ENCODE measurements around the gene PRRG1. TPM values are rescaled to one million over a fixed set of nuclear protein-coding genes. Genes with fewer than 3 reads are reported as not detected.

PRRG1 gene
- total and polyA plus RNA-seq, 9 donors: 8.3 to 15.6 (median 12.3) TPM

DNA sequence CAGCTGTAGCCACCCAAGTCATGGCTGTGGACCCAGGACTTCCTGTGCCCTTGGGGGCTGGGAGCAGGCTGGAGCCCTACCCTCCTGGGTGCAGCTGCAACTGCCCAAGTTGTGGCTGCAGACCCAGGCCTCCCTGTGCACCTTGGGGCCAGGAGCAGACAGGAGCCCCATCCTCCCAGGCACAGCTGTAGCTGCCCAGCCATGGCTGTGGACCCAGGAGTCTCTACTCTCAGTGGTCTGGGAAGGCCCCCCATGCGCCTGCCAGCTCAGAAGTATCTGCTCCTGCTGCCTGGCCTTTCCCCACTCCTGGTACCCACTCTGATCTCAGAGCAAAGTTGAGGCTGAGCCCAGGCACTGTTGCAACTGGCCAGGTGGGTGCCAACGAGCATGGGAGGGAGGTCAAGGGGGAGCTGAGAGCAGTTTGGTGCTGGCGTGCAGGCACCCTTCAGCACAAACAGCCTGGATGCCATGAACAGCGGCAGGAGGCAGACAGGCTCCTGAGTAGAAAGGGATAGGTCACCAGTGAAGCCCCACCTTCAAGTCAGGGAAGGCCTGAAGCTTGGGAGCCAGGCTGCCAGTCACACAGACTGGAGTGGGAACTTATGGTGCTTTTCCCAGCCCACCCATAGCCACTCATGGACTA lies 21.5 kb downstream of the PRRG1 start:
- H3K4me1 ChIP-seq (ENCODE audit: control insufficient read depth, insufficient read depth, low read length): no peaks in the 10 kb centered on the region
- H3K9me3 ChIP-seq (replicated peaks; ENCODE audit: control insufficient read depth, low read depth, low read length): peaks cover 4% of the 10 kb centered on the region
- H3K27ac ChIP-seq (ENCODE audit: low read length): no peak overlapping the region
- no peaks in the 10 kb centered on the region for H3K27me3 ChIP-seq (ENCODE audit: control insufficient read depth, insufficient read depth, low read length)
- WGBS (ENCODE audit: insufficient coverage): 66% methylated on average over 4 of the region's 4 CpGs
- DNase-seq: no peak
- H3K4me3 ChIP-seq (ENCODE audit: low read length): no peak overlapping the region
- H3K36me3 ChIP-seq (ENCODE audit: control insufficient read depth, insufficient read depth, low read length): no peaks in the 10 kb centered on the region

DNA sequence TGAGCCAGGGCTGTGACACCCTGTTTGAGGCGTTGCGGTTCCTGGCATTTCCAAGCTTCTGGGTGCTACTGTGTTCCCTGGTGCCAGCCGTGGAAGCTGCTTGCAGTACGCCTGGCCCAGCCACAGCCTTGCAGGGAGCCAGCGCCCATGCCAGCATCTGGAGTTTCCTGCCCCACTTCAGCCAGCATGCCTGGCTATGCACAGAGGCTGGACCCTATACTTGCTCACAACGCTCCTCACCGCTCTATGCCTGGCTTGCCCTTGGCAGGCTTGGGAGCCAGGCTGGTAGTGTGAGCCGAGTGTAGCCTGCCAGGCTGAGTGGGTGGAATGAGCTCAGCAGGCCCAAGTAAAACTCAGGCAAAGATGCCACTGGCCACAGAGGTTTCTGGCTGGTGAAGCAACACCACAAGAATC lies 22.4 kb downstream of the PRRG1 start:
- no peaks in the 10 kb centered on the region for H3K4me1 ChIP-seq (ENCODE audit: control insufficient read depth, insufficient read depth, low read length)
- DNase-seq: no peak
- H3K9me3 ChIP-seq (replicated peaks; ENCODE audit: control insufficient read depth, low read depth, low read length): peaks cover 4% of the 10 kb centered on the region
- H3K4me3 ChIP-seq (ENCODE audit: low read length): no peak overlapping the region
- H3K36me3 ChIP-seq (ENCODE audit: control insufficient read depth, insufficient read depth, low read length): no peaks in the 10 kb centered on the region
- WGBS (ENCODE audit: insufficient coverage): 89% methylated on average over 8 of the region's 8 CpGs
- H3K27ac ChIP-seq (ENCODE audit: low read length): no peak overlapping the region
- H3K27me3 ChIP-seq (ENCODE audit: control insufficient read depth, insufficient read depth, low read length): no peaks in the 10 kb centered on the region

GRCh38 chrX:37378404-37378803 lies 29.2 kb downstream of the PRRG1 start:
- WGBS (ENCODE audit: insufficient coverage): no CpG with 5 or more reads among the region's 2 CpGs
- Histone ChIP-seq H3K36me3 (ENCODE audit: control insufficient read depth, insufficient read depth, low read length) (no peaks in the 10 kb centered on the region), H3K27me3 (ENCODE audit: control insufficient read depth, insufficient read depth, low read length) (no peaks in the 10 kb centered on the region), H3K4me3 (ENCODE audit: low read length) (no peak overlapping the region), H3K9me3 (replicated peaks; ENCODE audit: control insufficient read depth, low read depth, low read length) (peaks cover 2% of the 10 kb centered on the region), H3K27ac (ENCODE audit: low read length) (no peak overlapping the region), H3K4me1 (ENCODE audit: control insufficient read depth, insufficient read depth, low read length) (no peaks in the 10 kb centered on the region)
- DNase-seq: peak; percentile 52

DNA sequence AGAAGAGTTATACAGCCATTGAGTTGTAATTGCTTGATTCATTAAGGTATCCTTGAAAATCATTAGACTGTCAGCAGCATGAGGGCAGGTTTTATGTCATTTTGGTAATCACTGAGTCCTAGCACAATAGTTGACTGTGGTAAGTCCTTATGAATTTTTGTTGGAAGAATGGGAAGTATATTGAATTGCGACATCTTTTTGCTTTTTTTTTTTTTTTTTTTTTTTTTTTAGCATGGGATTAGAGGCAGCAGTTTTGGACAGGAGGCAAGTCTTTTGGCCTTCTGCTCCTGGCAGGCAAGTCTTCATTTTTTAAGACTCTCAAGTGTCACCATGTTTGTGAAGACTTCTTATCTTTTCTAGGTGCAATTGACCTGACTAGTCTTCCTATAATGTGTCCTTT lies 29.7 kb downstream of the PRRG1 start:
- H3K4me1 ChIP-seq (ENCODE audit: control insufficient read depth, insufficient read depth, low read length): no peaks in the 10 kb centered on the region
- no CpG with 5 or more reads among the region's 1 CpG for WGBS (ENCODE audit: insufficient coverage)
- no peaks in the 10 kb centered on the region for H3K36me3 ChIP-seq (ENCODE audit: control insufficient read depth, insufficient read depth, low read length)
- DNase-seq: peak; percentile 1
- H3K4me3 ChIP-seq (ENCODE audit: low read length): no peak overlapping the region
- H3K27ac ChIP-seq (ENCODE audit: low read length): no peak overlapping the region
- no peaks in the 10 kb centered on the region for H3K27me3 ChIP-seq (ENCODE audit: control insufficient read depth, insufficient read depth, low read length)
- H3K9me3 ChIP-seq (replicated peaks; ENCODE audit: control insufficient read depth, low read depth, low read length): peaks cover 2% of the 10 kb centered on the region

GRCh38 chrX:37380256-37380655 lies 31.1 kb downstream of the PRRG1 start:
- H3K4me1 ChIP-seq (ENCODE audit: control insufficient read depth, insufficient read depth, low read length): no peaks in the 10 kb centered on the region
- H3K27me3 ChIP-seq (ENCODE audit: control insufficient read depth, insufficient read depth, low read length): no peaks in the 10 kb centered on the region
- no peak overlapping the region for H3K27ac ChIP-seq (ENCODE audit: low read length)
- H3K36me3 ChIP-seq (ENCODE audit: control insufficient read depth, insufficient read depth, low read length): no peaks in the 10 kb centered on the region
- no peaks in the 10 kb centered on the region for H3K9me3 ChIP-seq (replicated peaks; ENCODE audit: control insufficient read depth, low read depth, low read length)
- DNase-seq: no peak
- H3K4me3 ChIP-seq (ENCODE audit: low read length): no peak overlapping the region

GRCh38 chrX:37380924-37381323 lies 31.8 kb downstream of the PRRG1 start:
- peak; percentile 32 for DNase-seq
- WGBS (ENCODE audit: insufficient coverage): no CpG with 5 or more reads among the region's 2 CpGs
- no peaks in the 10 kb centered on the region for H3K4me1 ChIP-seq (ENCODE audit: control insufficient read depth, insufficient read depth, low read length)
- no peak overlapping the region for H3K27ac ChIP-seq (ENCODE audit: low read length)
- H3K27me3 ChIP-seq (ENCODE audit: control insufficient read depth, insufficient read depth, low read length): no peaks in the 10 kb centered on the region
- no peak overlapping the region for H3K4me3 ChIP-seq (ENCODE audit: low read length)
- no peaks in the 10 kb centered on the region for H3K9me3 ChIP-seq (replicated peaks; ENCODE audit: control insufficient read depth, low read depth, low read length)
- no peaks in the 10 kb centered on the region for H3K36me3 ChIP-seq (ENCODE audit: control insufficient read depth, insufficient read depth, low read length)

- no peak for DNase-seq
- Histone ChIP-seq H3K9me3 (replicated peaks; ENCODE audit: control insufficient read depth, low read depth, low read length) (peaks cover 5% of the 10 kb centered on the region), H3K4me1 (ENCODE audit: control insufficient read depth, insufficient read depth, low read length) (no peaks in the 10 kb centered on the region), H3K27me3 (ENCODE audit: control insufficient read depth, insufficient read depth, low read length) (peaks cover 5% of the 10 kb centered on the region), H3K4me3 (ENCODE audit: low read length) (no peak overlapping the region), H3K36me3 (ENCODE audit: control insufficient read depth, insufficient read depth, low read length) (no peaks in the 10 kb centered on the region), H3K27ac (ENCODE audit: low read length) (no peak overlapping the region)
These were observed 34.1 kb downstream of the PRRG1 start for GRCh38 chrX:37383313-37383712.

DNA sequence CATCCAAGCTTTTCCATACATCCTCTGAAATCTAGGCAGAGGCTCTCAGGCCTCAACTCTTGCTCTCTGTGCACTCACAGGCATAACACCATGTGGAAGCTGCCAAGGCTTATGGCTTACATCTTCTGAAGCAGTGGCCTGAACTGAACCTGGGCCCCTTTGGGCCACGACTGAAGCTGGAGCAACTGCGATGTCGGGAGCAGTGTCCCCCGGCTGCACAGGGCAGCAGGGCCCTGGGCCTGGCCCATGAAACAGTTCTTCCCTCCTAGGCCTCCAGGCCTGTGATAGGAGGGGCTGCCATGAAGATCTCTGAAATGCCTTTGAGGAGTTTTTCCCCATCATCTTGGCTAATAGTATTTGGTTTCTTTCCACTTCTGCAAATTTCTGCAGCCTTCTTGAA lies 39.2 kb downstream of the PRRG1 start:
- Histone ChIP-seq H3K36me3 (ENCODE audit: control insufficient read depth, insufficient read depth, low read length) (no peaks in the 10 kb centered on the region), H3K9me3 (replicated peaks; ENCODE audit: control insufficient read depth, low read depth, low read length) (peaks cover 8% of the 10 kb centered on the region), H3K27me3 (ENCODE audit: control insufficient read depth, insufficient read depth, low read length) (peaks cover 7% of the 10 kb centered on the region), H3K4me3 (ENCODE audit: low read length) (no peak overlapping the region), H3K4me1 (ENCODE audit: control insufficient read depth, insufficient read depth, low read length) (no peaks in the 10 kb centered on the region), H3K27ac (ENCODE audit: low read length) (no peak overlapping the region)
- no peak for DNase-seq
- no CpG with 5 or more reads among the region's 4 CpGs for WGBS (ENCODE audit: insufficient coverage)

DNA sequence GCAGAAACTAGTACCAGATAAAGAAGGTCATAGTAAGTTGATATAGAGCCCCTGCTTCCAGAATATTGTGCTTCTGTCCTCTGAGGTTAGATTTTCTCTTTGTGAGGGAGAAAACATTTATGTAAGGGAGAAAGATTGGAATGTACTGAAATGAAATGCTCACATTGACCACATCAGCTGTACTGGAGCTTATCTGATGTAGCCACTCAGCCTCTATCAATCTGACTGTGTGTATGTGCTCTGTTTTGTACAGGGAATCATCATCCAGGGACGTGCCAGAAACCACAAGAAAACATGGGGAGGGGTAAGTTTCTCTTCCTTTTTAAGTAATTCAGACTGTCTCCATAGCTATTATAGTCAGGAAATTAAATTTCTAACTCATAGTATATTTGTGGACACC lies 56.8 kb downstream of the PRRG1 start:
- WGBS (ENCODE audit: insufficient coverage): no CpG with 5 or more reads among the region's 1 CpG
- H3K27ac ChIP-seq (ENCODE audit: low read length): no peak overlapping the region
- no peak for DNase-seq

GRCh38 chrX:37407736-37408135 lies 58.6 kb downstream of the PRRG1 start:
- no peak for DNase-seq
- Histone ChIP-seq H3K4me3 (ENCODE audit: low read length) (no peak overlapping the region), H3K9me3 (replicated peaks; ENCODE audit: control insufficient read depth, low read depth, low read length) (no peaks in the 10 kb centered on the region), H3K36me3 (ENCODE audit: control insufficient read depth, insufficient read depth, low read length) (no peaks in the 10 kb centered on the region), H3K27me3 (ENCODE audit: control insufficient read depth, insufficient read depth, low read length) (no peaks in the 10 kb centered on the region), H3K27ac (ENCODE audit: low read length) (no peak overlapping the region), H3K4me1 (ENCODE audit: control insufficient read depth, insufficient read depth, low read length) (no peaks in the 10 kb centered on the region)
- 82% methylated on average over 4 of the region's 4 CpGs for WGBS (ENCODE audit: insufficient coverage)

More for the DNA sequence above, 56.8 kb downstream of the PRRG1 start:
- H3K9me3 ChIP-seq (replicated peaks; ENCODE audit: control insufficient read depth, low read depth, low read length): no peaks in the 10 kb centered on the region
- H3K36me3 ChIP-seq (ENCODE audit: control insufficient read depth, insufficient read depth, low read length): no peaks in the 10 kb centered on the region
- no peak overlapping the region for H3K4me3 ChIP-seq (ENCODE audit: low read length)
- no peaks in the 10 kb centered on the region for H3K4me1 ChIP-seq (ENCODE audit: control insufficient read depth, insufficient read depth, low read length)
- H3K27me3 ChIP-seq (ENCODE audit: control insufficient read depth, insufficient read depth, low read length): no peaks in the 10 kb centered on the region

DNA sequence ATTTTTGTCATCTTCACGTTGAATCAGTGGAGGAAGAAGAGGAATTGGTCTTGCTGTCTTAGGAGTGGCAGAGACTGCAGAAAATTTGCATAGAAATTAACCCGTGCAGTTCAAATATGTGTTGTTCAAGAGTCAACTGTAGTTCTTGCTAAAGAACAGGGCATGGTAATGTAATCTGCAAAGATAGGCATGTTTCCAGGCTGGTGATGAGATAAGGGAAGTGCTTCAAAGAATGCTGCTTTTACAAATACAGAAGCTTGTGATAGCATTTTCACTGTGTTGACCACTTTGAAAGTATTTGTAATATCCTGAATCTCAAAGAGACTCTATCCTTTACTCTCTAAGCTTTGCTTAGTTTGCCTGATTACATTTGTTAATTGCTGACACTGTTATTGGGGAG lies 60.1 kb downstream of the PRRG1 start:
- H3K4me3 ChIP-seq (ENCODE audit: low read length): no peak overlapping the region
- DNase-seq: no peak
- no peaks in the 10 kb centered on the region for H3K36me3 ChIP-seq (ENCODE audit: control insufficient read depth, insufficient read depth, low read length)
- H3K9me3 ChIP-seq (replicated peaks; ENCODE audit: control insufficient read depth, low read depth, low read length): no peaks in the 10 kb centered on the region
- 77% methylated on average over 2 of the region's 2 CpGs for WGBS (ENCODE audit: insufficient coverage)
- no peaks in the 10 kb centered on the region for H3K27me3 ChIP-seq (ENCODE audit: control insufficient read depth, insufficient read depth, low read length)
- no peaks in the 10 kb centered on the region for H3K4me1 ChIP-seq (ENCODE audit: control insufficient read depth, insufficient read depth, low read length)
- H3K27ac ChIP-seq (ENCODE audit: low read length): no peak overlapping the region

Data from muscle of leg (tissue), 11 donors.